ENCODE measurements around the gene ALK.

DNA sequence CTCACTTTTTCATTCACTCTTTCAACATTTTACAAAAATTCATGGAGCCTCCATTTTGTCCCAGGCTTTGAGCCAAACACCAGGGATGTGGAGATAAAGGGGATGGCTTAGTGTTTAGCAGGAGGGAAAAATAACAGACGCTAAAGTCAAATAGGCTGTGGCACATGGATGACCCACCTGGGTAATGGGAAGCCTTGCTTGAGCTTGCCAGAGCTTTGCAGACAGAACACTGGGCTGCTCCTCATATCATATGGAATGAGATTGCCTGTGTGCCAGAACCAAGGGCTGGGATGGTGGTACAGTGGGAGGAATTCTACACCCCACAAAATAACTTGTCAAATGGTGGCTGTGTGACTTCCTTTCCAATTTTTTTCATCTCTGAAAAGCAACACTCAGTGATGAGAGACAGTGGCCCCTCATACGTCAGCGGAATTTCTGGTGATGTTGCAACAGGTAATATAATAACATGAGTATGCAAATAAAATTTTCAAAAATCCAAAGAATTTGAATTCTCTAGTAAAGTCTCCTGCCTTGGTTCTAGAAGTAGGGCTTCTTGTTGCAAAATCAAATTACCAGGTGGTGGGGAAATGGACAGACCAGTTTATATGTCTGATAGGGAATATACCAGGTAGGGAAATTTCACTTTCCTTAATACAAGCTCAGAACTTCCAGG, 553.3 kb downstream of the ALK start:
- TF ChIP-seq, protein P1, sequence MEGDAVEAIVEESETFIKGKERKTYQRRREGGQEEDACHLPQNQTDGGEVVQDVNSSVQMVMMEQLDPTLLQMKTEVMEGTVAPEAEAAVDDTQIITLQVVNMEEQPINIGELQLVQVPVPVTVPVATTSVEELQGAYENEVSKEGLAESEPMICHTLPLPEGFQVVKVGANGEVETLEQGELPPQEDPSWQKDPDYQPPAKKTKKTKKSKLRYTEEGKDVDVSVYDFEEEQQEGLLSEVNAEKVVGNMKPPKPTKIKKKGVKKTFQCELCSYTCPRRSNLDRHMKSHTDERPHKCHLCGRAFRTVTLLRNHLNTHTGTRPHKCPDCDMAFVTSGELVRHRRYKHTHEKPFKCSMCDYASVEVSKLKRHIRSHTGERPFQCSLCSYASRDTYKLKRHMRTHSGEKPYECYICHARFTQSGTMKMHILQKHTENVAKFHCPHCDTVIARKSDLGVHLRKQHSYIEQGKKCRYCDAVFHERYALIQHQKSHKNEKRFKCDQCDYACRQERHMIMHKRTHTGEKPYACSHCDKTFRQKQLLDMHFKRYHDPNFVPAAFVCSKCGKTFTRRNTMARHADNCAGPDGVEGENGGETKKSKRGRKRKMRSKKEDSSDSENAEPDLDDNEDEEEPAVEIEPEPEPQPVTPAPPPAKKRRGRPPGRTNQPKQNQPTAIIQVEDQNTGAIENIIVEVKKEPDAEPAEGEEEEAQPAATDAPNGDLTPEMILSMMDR (IDR thresholded peaks at IDR 0.05; ENCODE audit: borderline replicate concordance, extremely low read depth, low read length, poor library complexity, severe bottlenecking) = no peak
- no peak for TF ChIP-seq EZH2 (IDR thresholded peaks at IDR 0.05; ENCODE audit: borderline replicate concordance, low read depth, low read length, severe bottlenecking)

Measured in DND-41 (cell line).